SK-N-SH (cell line): Measurements from ENCODE around the gene FCHO2. TPM values are rescaled to one million over a fixed set of nuclear protein-coding genes. Genes with fewer than 3 reads are reported as not detected.

ENCODE experiments used
- CTCF ChIA-PET: fragments of 300-600, 350-600 bp; formaldehyde crosslinking; extraction: SDS; loops from one replicate; lab custom pipeline; 2021; lab: Yijun Ruan, JAX
- POLR2A ChIA-PET: fragments of 350-600 bp; sonication (Branson Sonifier 250); formaldehyde crosslinking; extraction: SDS; loops from one replicate; lab custom pipeline; 2020; ENCODE audit warnings: antibody characterized with exemption, inconsistent platforms; lab: Yijun Ruan, JAX
- DNase-seq: peaks from one replicate; pipeline ENCODE4 v3.0.0; 2012
- H2AFZ ChIP-seq: fragments of 200-600 bp; sonication (generic); 2 replicates; pipeline ENCODE4 v1.8.1; 2016; ENCODE audit warnings: antibody characterized with exemption, mild to moderate bottlenecking, low read depth
- H3F3A ChIP-seq: fragments of 200-600 bp; sonication (generic); replicated peaks from 2 replicates; pipeline ENCODE3; 2016; ENCODE audit warnings: antibody characterized with exemption, mild to moderate bottlenecking; ENCODE audit not compliant: insufficient read depth
- H3K27ac ChIP-seq, 2 experiments: fragments of 200-500 bp in 1 of 2; fragments of 200-600 bp in 1 of 2; sonication (Bioruptor generic) in 1 of 2; sonication (generic), shearing (Covaris generic) in 1 of 2; 2 replicates each; pipeline versions ENCODE4 v1.5.1 to v1.6.1; 2014 to 2016; ENCODE audit warnings: low read depth in 2 of 2, inconsistent platforms in 1 of 2, low read length in 1 of 2, mild to moderate bottlenecking in 1 of 2, mixed read lengths in 1 of 2
- H3K27me3 ChIP-seq: fragments of 200-600 bp; sonication (generic), shearing (Covaris generic); 2 replicates; pipeline ENCODE4 v1.6.1; 2016; ENCODE audit warnings: mixed run types; ENCODE audit not compliant: insufficient read depth
- H3K36me3 ChIP-seq, 2 experiments: fragments of 200-500 bp in 1 of 2; fragments of 200-600 bp in 1 of 2; sonication (Bioruptor generic) in 1 of 2; sonication (generic) in 1 of 2; replicated peaks in 1 of 2; 2 replicates each; pipeline versions ENCODE3 to v1.5.1; 2014 to 2016; ENCODE audit warnings: low read length in 1 of 2, mild to moderate bottlenecking in 1 of 2; ENCODE audit not compliant: insufficient read depth in 2 of 2, control insufficient read depth in 1 of 2
- H3K4me1 ChIP-seq, 2 experiments: fragments of 200-500 bp in 1 of 2; fragments of 200-600 bp in 1 of 2; sonication (Bioruptor generic) in 1 of 2; sonication (generic), shearing (Covaris generic) in 1 of 2; 2 replicates each; pipeline versions ENCODE4 v1.5.1 to v1.6.1; 2014 to 2016; ENCODE audit warnings: low read depth in 1 of 2, low read length in 1 of 2, mixed run types in 1 of 2; ENCODE audit not compliant: insufficient read depth in 2 of 2, control insufficient read depth in 1 of 2
- H3K4me2 ChIP-seq: fragments of 200-600 bp; sonication (generic), shearing (Covaris generic); 2 replicates; pipeline ENCODE4 v1.6.1; 2017; ENCODE audit warnings: mixed run types
- H3K4me3 ChIP-seq, 2 experiments: fragments of 200-500 bp in 1 of 2; fragments of 200-600 bp in 1 of 2; sonication (Bioruptor generic) in 1 of 2; sonication (generic), shearing (Covaris generic) in 1 of 2; 2 replicates each; pipeline versions ENCODE4 v1.5.1 to v1.8.1; 2014 to 2016; ENCODE audit warnings: low read depth in 2 of 2, inconsistent platforms in 1 of 2, low read length in 1 of 2, mild to moderate bottlenecking in 1 of 2, mixed read lengths in 1 of 2, moderate library complexity in 1 of 2
- H3K79me2 ChIP-seq: fragments of 200-600 bp; sonication (generic); 2 replicates; pipeline ENCODE4 v1.8.1; 2017; ENCODE audit warnings: mild to moderate bottlenecking; ENCODE audit not compliant: insufficient read depth
- H3K9ac ChIP-seq: fragments of 200-600 bp; sonication (generic); 2 replicates; pipeline ENCODE4 v1.6.1; 2017; ENCODE audit warnings: mixed run types
- H3K9me2 ChIP-seq: fragments of 200-600 bp; sonication (generic); 2 replicates; pipeline ENCODE4 v1.6.1; 2017; ENCODE audit warnings: mixed run types
- H3K9me3 ChIP-seq: fragments of 200-600 bp; sonication (generic); 2 replicates; pipeline ENCODE4 v1.6.1; 2017; ENCODE audit warnings: mixed run types, mild to moderate bottlenecking, moderate library complexity
- H4K20me1 ChIP-seq: fragments of 200-600 bp; sonication (generic); 2 replicates; pipeline ENCODE4 v1.6.1; 2017; ENCODE audit warnings: mild to moderate bottlenecking, mixed run types; ENCODE audit not compliant: insufficient read depth
- CHD2 ChIP-seq: fragments of 150-350 bp; IDR thresholded peaks from 2 replicates; pipeline ENCODE4 v1.6.1; 2018; ENCODE audit warnings: low read length; ENCODE audit not compliant: partially characterized antibody
- ELF1 ChIP-seq: IDR thresholded peaks from 2 replicates; pipeline ENCODE4 v1.4.0; 2012
- EP300 ChIP-seq, 2 experiments: IDR thresholded peaks; 2 replicates each; pipeline versions ENCODE4 v1.4.0 to v1.6.1; 2012; ENCODE audit warnings: borderline replicate concordance in 1 of 2, low read depth in 1 of 2, low read length in 1 of 2
- EZH2phosphoT487 ChIP-seq: fragments of 200-600 bp; sonication (generic); IDR thresholded peaks from 2 replicates; pipeline ENCODE4 v1.6.1; 2017; ENCODE audit warnings: low read depth, mixed run types, mild to moderate bottlenecking, antibody characterized with exemption, moderate library complexity, borderline replicate concordance
- FOSL2 ChIP-seq: IDR thresholded peaks from 2 replicates; pipeline ENCODE4 v1.4.0; 2012; ENCODE audit warnings: low read depth, mild to moderate bottlenecking, moderate library complexity, borderline replicate concordance
- FOXJ3 ChIP-seq: sonication (generic); formaldehyde crosslinking; IDR thresholded peaks from 2 replicates; pipeline ENCODE4 v1.5.1; 2020; ENCODE audit warnings: mild to moderate bottlenecking, missing genetic modification reagents
- FOXM1 ChIP-seq: IDR thresholded peaks from 2 replicates; pipeline ENCODE4 v1.4.0; 2012; ENCODE audit warnings: low read depth, mild to moderate bottlenecking
- GABPA ChIP-seq: IDR thresholded peaks from 2 replicates; pipeline ENCODE4 v1.4.0; 2012; ENCODE audit warnings: low read depth, mild to moderate bottlenecking
- MAX ChIP-seq: IDR thresholded peaks from 2 replicates; pipeline ENCODE4 v1.4.0; 2012; ENCODE audit warnings: low read depth
- MEF2A ChIP-seq: IDR thresholded peaks from 2 replicates; pipeline ENCODE4 v1.4.0; 2012; ENCODE audit warnings: low read depth, borderline replicate concordance
- MXI1 ChIP-seq: IDR thresholded peaks from 2 replicates; pipeline ENCODE4 v1.6.1; 2012; ENCODE audit warnings: mild to moderate bottlenecking, low read depth, low read length, improper control_type of control experiment
- NFIC ChIP-seq: IDR thresholded peaks from 2 replicates; pipeline ENCODE4 v1.4.0; 2012; ENCODE audit warnings: borderline replicate concordance
- PBX3 ChIP-seq: IDR thresholded peaks from 2 replicates; pipeline ENCODE4; 2012
- POLR2AphosphoS5 ChIP-seq: IDR thresholded peaks from 2 replicates; pipeline ENCODE4 v1.6.1; 2012; ENCODE audit warnings: low read depth, low read length
- RAD21 ChIP-seq: IDR thresholded peaks from 2 replicates; pipeline ENCODE4 v1.6.1; 2012; ENCODE audit warnings: mild to moderate bottlenecking, low read length
- RCOR1 ChIP-seq: fragments of 150-350 bp; IDR thresholded peaks from 2 replicates; pipeline ENCODE4 v1.6.1; 2017; ENCODE audit warnings: antibody characterized with exemption, low read length
- RFX5 ChIP-seq: IDR thresholded peaks from 2 replicates; pipeline ENCODE4 v1.6.1; 2012; ENCODE audit warnings: mild to moderate bottlenecking, improper control_type of control experiment, low read length
- RXRA ChIP-seq: IDR thresholded peaks from 2 replicates; pipeline ENCODE4 v1.4.0; 2012; ENCODE audit warnings: low read depth, mild to moderate bottlenecking, borderline replicate concordance
- SIN3A ChIP-seq: IDR thresholded peaks from 2 replicates; pipeline ENCODE4 v1.6.1; 2012; ENCODE audit warnings: low read depth, mild to moderate bottlenecking, low read length, moderate library complexity, borderline replicate concordance
- TAF1 ChIP-seq: IDR thresholded peaks from 2 replicates; pipeline ENCODE4 v1.6.1; 2012; ENCODE audit warnings: low read depth, mild to moderate bottlenecking, low read length, moderate library complexity, borderline replicate concordance
- TEAD4 ChIP-seq: IDR thresholded peaks from 2 replicates; pipeline ENCODE4 v1.4.0; 2012; ENCODE audit warnings: mild to moderate bottlenecking, borderline replicate concordance; ENCODE audit not compliant: insufficient read depth
- USF1 ChIP-seq: IDR thresholded peaks from 2 replicates; pipeline ENCODE4 v1.4.0; 2012; ENCODE audit warnings: low read depth, borderline replicate concordance
- USF2 ChIP-seq: fragments of 150-350 bp; IDR thresholded peaks from 2 replicates; pipeline ENCODE4 v1.6.1; 2017; ENCODE audit warnings: antibody characterized with exemption, low read length, low read depth, borderline replicate concordance
- YY1 ChIP-seq: IDR thresholded peaks from 2 replicates; pipeline ENCODE4 v1.4.0; 2012; ENCODE audit warnings: low read depth, mild to moderate bottlenecking
- ZBTB33 ChIP-seq: IDR thresholded peaks from 2 replicates; pipeline ENCODE4 v1.4.0; 2012; ENCODE audit warnings: low read depth, borderline replicate concordance
- WGBS: methylation state at CpG from one replicate; pipeline ENCODE4 v1.1.6; 2017; ENCODE audit warnings: low lambda C conversion rate; 5-methylcytosine and 5-hydroxymethylcytosine counted together
- polyA plus RNA-seq, 3 experiments: library from polyadenylated mRNA; depleted of rRNA; stranded (reverse); fragments of >200 nt; gene quantifications; 2 replicates each; pipeline ENCODE4 v1.2.3, GENCODE V29; 2012

FCHO2 gene, protein sequence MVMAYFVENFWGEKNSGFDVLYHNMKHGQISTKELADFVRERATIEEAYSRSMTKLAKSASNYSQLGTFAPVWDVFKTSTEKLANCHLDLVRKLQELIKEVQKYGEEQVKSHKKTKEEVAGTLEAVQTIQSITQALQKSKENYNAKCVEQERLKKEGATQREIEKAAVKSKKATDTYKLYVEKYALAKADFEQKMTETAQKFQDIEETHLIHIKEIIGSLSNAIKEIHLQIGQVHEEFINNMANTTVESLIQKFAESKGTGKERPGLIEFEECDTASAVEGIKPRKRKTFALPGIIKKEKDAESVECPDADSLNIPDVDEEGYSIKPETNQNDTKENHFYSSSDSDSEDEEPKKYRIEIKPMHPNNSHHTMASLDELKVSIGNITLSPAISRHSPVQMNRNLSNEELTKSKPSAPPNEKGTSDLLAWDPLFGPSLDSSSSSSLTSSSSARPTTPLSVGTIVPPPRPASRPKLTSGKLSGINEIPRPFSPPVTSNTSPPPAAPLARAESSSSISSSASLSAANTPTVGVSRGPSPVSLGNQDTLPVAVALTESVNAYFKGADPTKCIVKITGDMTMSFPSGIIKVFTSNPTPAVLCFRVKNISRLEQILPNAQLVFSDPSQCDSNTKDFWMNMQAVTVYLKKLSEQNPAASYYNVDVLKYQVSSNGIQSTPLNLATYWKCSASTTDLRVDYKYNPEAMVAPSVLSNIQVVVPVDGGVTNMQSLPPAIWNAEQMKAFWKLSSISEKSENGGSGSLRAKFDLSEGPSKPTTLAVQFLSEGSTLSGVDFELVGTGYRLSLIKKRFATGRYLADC
- polyA plus RNA-seq (2012; rRNA removed), result 5.0 and 5.2 TPM in 2 replicates
- 4.7 and 5.7 TPM in 2 replicates for polyA plus RNA-seq (2012; cell fraction: cytosol; rRNA removed)
- 3.4 and 13.3 TPM in 2 replicates for polyA plus RNA-seq (2012; cell fraction: nucleus; rRNA removed)

DNA sequence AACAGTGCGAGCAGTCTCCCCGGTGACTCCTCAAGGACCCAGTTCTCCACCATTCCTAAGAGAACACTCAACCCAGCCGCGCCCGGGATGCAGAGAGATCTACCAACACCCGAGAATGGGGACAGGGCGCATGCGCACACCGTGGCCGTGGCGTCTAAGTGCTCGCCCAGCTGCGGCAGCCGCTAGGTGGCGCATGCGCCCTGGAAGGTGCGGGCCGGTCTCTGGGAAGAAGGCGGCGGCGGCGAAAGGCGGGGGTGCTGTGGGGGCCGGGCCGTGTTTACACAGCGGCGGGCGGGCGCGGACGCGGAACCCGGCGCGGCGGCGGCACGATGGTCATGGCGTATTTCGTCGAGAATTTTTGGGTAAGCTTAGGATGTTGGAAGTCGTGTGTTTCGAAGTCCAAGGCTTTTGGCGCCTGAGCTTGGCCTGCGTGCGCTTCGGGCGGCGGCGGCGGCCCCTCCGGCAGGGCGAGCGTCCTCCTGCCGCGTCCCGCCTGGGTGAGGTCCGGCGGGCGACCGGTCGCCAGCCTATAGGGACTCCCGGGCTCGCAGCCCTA lies at the start of gene FCHO2:
FCHO2 (plus strand) TSS at position 274 of the 556 bp plus-strand sequence; CDS start at position 330, 56 bp downstream.
- Histone ChIP-seq H3K9me3 (no peaks in the 10 kb centered on the region), H4K20me1 (no peaks in the 10 kb centered on the region; the same call in 1 of the 2 replicates), H3K27me3 (no peaks in the 10 kb centered on the region), H3K27ac (peak within 1 kb of the TSS; percentile 80 to 88), H3K4me1 (peaks cover 5 to 7% of the 10 kb centered on the region in 2 experiments; a peak in 3 of 4 replicates), H3K4me2 (peak within 1 kb of the TSS; percentile 74), H3K9me2 (no peaks in the 10 kb centered on the region), H3K4me3 (peak within 1 kb of the TSS; percentile 69 to 78), H2AFZ (peak within 1 kb of the TSS; percentile 76), H3F3A (peaks cover 24% of the 10 kb centered on the region), H3K79me2 (peaks cover 43% of the 10 kb centered on the region), H3K9ac (peak within 1 kb of the TSS; percentile 83), H3K36me3 (peaks cover 0 to 3% of the 10 kb centered on the region in 2 experiments)
- CTCF ChIA-PET, result interaction anchor here (0.6 to 2.4 kb wide), 25 partner anchors 10 to 736 kb away, joined by 3 to 8 read pairs (median 3); no protein-coding TSS in a partner anchor
- DNase-seq, result peak; percentile 99
- WGBS, result 0% methylated on average over 2 of the region's 64 CpGs
- POLR2A ChIA-PET, result no interaction called here
- TF ChIP-seq TAF1 (peak; percentile 54; the same call in 1 of the 2 replicates), MEF2A (no peak), GABPA (no peak), TEAD4 (no peak), NFIC (no peak; the same call in 1 of the 2 replicates), FOXJ3 (no peak), EP300 (IDR thresholded peaks at IDR 0.05; ENCODE audit: borderline replicate concordance in 1 of 2, low read depth in 1 of 2, low read length in 1 of 2) (no peak), USF1 (no peak), RCOR1 (no peak), ZBTB33 (no peak), USF2 (no peak), RFX5 (no peak), CHD2 (no peak), MAX (peak; percentile 72; the same call in 1 of the 2 replicates), FOXM1 (no peak), FOSL2 (no peak), ELF1 (peak; percentile 10; the same call in 1 of the 2 replicates), PBX3 (no peak), RAD21 (peak; percentile 60), YY1 (0 out of 2 replicates have a peak, but pooled peaks have one; percentile 56), EZH2phosphoT487 (no peak), RXRA (no peak), MXI1 (peak; percentile 68; the same call in 1 of the 2 replicates), SIN3A (peak; percentile 70; the same call in 1 of the 2 replicates), POLR2AphosphoS5 (peak; percentile 62; the same call in 1 of the 2 replicates)
